GM12891 (cell line): ENCODE data around the gene TRIM3.

ENCODE experiments used
- PAX5 ChIP-seq: IDR thresholded peaks from 2 replicates; pipeline ENCODE4 v1.6.1; 2011; ENCODE audit warnings: low read length, moderate library complexity, mild to moderate bottlenecking; ENCODE audit not compliant: insufficient read depth, severe bottlenecking
- POLR2A ChIP-seq: IDR thresholded peaks from 2 replicates; pipeline ENCODE4 v1.6.1; 2011; ENCODE audit warnings: low read depth, low read length, control low read depth
- POLR2AphosphoS5 ChIP-seq: IDR thresholded peaks from 2 replicates; pipeline ENCODE4 v1.6.1; 2011; ENCODE audit warnings: low read depth, low read length, control low read depth
- POU2F2 ChIP-seq: IDR thresholded peaks from 2 replicates; pipeline ENCODE4 v1.6.1; 2011; ENCODE audit warnings: low read depth, mild to moderate bottlenecking, control low read depth, low read length, moderate library complexity
- SPI1 ChIP-seq: IDR thresholded peaks from 2 replicates; pipeline ENCODE4 v1.6.1; 2011; ENCODE audit warnings: low read depth, low read length, control low read depth
- TAF1 ChIP-seq: IDR thresholded peaks from 2 replicates; pipeline ENCODE4 v1.6.1; 2011; ENCODE audit warnings: low read depth, low read length, control low read depth

GRCh38 chr11:6476571-6476970 lies 2.8 kb upstream of the TRIM3 start:
- TF ChIP-seq POLR2A, result no peak
- no peak for TF ChIP-seq TAF1
- no peak for TF ChIP-seq SPI1
- TF ChIP-seq POLR2AphosphoS5, result no peak
- no peak for TF ChIP-seq PAX5
- TF ChIP-seq POU2F2, result no peak
